Activated CD8-positive, alpha-beta memory T cell treated with anti-CD3 and anti-CD28 coated beads for 48 hours (primary cell): Measurements from ENCODE around the gene TMEM30B.

Experiments
- DNase-seq, 3 experiments: peaks; one replicate each; pipeline ENCODE4 v3.0.0-alpha.2; 2020; ENCODE audit warnings: low read depth in 2 of 3, low spot score in 2 of 3

Gene TMEM30B

DNA sequence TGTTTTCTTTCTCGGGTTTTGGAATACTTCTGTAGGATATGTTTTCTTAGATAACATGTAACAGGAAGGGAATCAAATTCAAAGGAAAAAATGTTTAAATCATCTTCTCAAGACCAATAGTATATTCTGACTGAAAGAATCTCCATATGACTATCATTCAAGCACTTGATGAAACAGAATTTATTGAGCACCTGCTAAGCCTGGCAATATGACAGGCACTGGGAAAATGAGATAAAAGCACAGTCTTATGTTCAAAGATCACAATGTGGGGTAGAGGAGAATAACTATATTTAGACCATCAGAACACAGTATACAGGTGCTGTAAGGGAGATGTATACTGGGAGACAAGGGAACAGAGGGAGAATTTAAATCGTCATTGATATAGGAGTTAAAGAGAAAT, 19.1 kb upstream of the TMEM30B start:
- DNase-seq, result no peak

GRCh38 chr14:61298824-61299223, 17.7 kb upstream of the TMEM30B start:
- DNase-seq, result no peak

- DNase-seq, result no peak
These were observed 16.4 kb upstream of the TMEM30B start for GRCh38 chr14:61297581-61297980.

DNA sequence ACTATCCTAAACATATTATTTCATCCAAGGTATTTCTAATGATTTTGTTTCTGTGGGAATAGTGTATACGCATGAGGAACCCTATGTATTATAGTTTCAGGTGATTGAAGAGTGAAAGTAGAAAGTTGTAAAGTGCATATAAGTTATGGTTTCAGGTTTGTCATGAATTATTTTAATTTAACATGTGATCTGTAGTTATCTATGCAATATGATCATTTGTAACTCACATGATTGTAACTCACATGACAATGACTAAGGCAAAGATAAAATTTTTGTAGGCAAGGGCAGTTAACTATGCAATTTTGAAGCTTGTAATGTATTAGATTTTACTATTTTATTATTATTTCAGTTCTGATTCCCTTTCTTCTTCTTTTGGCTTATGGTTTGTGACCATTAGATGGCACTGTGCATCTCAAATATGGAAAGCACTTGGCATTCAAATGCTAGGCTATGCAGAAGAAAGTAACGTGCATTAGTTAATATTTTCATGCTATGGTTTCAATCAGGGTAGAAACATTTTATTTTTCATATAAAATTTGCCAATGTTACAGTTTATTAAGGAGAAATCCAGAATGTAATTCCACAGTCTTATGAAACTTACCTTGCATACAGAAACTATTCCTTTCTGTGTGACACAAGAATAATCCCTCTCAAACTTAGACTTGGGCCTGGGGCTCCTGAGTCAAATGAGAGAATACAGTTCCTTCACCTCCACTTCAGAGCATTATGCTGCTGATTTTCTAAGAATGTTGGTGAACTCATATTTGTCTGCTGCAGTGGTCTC, 15.8 kb upstream of the TMEM30B start:
- no peak for DNase-seq

DNA sequence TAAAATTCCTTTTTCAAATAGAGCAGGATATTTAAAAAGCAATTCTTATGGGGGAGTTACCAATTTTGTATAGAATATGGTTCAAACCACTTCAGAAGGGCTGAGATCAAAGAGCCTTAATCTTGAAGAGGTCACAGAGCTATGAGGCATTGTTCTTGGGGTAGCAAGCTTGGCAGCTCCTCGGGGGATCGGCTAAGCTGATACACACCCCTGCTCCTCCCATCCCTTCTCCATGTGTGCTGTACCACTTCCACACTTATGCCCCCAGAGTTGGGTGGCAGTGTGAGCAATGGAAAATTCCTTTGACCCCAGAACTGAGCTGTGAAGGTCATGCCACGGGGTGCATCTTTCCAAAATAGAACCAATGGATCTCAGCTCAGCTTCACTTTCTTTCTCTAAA, 15.0 kb upstream of the TMEM30B start:
- DNase-seq, result no peak

DNA sequence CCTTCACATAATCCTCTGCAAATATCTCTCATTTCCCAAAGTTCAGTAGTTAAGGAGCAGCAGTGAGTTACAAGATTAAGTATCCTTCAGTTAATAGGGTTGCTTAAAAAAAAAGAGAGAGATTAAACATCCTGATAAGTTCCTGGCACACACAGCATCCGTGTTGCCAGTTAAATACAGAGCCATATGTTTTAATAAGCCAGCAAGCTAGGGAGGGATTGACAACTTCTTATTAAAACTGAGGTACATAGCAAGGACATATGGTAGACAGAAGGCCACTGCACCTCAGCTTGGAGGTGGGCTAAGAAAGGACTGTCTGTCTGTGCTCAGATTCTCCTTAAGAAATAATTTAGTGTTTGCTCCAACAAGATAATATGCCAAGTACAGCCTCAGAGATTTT, 9.6 kb upstream of the TMEM30B start:
- DNase-seq, result no peak

DNA sequence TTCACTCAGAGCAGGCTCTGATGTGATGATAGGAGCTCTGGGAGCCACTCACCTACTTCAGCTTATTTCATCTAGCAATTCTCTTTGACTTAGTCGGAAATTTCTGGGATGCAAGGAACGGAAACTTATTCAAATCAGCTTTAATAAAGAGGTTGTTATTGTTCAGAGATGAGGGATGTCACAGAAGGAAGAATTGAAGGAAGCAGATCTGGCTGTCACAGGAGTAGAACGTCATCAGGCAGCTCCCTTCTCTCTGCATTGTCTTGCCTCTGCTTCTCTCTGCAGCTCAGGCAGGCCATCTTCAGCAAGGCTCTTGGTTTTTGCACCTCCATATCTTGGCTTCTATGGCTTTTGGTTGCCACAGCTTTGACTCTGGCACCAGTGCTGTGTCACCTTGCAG, 7.6 kb upstream of the TMEM30B start:
- no peak for DNase-seq

DNA sequence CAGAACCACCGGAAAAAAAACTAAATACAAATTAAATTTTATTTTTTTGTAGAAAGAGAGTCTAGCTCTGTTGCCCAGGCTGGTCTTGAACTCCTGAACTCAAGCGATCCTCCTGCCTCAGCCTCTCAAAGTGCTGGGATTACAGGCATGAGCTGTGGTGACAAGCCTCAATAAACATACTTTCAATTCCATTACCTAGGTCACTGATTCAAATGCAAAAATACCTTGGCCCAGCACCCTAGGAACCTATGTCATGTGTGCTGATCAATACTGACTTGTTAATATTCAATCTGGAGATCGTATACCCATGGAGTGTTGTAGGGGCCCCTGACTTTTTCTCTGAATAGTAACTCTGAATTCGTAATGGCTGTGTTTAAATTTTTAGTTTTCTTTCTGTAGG, 7.1 kb upstream of the TMEM30B start:
- DNase-seq, result no peak

- no peak for DNase-seq
These were observed 6.1 kb upstream of the TMEM30B start for GRCh38 chr14:61287196-61287595.

GRCh38 chr14:61285364-61285763, 4.2 kb upstream of the TMEM30B start:
- no peak for DNase-seq

- DNase-seq, result no peak
These were observed 2.9 kb upstream of the TMEM30B start for GRCh38 chr14:61284001-61284400.

DNA sequence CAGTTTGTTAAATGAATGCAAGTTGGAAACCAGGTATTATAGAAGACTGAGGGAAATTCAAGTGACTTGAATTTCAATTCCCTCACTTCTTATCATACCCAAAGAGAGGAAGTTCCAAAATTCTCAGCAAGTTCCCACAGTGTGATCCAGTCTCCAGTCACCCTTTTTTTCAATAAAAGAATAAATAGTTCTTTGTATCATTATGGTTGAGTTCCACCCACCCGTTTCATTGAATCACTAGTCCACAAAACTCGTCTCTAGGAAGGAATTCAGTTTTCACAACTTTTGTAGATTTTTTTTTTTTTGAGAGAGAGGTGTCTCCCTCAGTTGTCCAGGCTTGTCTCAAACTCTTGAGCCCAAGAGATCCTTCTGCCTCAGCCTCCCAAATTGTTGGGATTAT, 1.6 kb upstream of the TMEM30B start:
- no peak for DNase-seq

GRCh38 chr14:61281948-61282275, 774 bp upstream of the TMEM30B start:
- no peak for DNase-seq

- peak; percentile 57 to 72 (median 60) for DNase-seq
These were observed 482 bp downstream of the TMEM30B start for GRCh38 chr14:61280526-61281185.

DNA sequence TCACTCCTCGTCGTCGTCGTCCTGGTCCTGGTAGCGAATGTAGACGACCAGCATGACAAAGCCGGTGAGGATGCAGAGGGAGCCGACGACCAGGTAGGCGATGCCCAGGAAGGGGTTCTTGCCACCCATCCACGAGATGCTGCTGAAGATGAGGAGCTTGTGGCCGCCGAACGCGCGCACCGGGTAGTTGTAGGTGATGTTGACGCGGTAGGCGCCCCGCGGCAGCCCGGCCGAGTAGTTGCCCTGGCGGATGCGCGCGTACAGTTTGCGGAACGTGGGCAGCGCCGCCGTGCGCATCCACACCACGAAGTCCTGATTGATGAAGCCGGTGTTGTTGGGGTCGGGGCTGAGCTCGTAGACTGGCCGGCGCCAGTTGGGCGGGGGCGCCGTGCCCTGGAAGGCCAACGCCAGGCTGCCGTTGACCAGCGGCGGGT, 1.0 kb downstream of the TMEM30B start:
- DNase-seq, result no peak

DNA sequence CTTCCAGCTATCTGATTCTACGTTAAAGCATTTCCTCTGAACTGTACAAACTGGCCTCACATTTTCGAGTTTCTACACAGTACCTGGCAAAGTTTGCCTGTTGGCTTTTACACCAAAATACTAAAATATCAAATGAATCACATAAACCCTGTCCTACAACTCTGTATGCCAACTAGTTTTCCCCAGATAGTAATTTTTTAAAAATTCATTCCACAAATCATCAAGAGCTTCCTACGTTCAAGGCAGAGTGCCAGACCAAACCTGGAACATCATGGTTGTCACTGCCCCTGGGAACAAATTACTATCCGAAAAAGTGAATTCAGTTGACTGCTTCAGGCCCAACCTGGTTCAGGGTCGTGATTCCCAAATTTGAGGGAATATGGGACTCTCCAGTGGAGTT, 2.1 kb downstream of the TMEM30B start:
- no peak for DNase-seq

GRCh38 chr14:61277784-61278183, 3.4 kb downstream of the TMEM30B start:
- no peak for DNase-seq

- no peak for DNase-seq
These were observed 3.9 kb downstream of the TMEM30B start for GRCh38 chr14:61277232-61277631.

GRCh38 chr14:61271552-61271951, 9.6 kb downstream of the TMEM30B start:
- no peak for DNase-seq

DNA sequence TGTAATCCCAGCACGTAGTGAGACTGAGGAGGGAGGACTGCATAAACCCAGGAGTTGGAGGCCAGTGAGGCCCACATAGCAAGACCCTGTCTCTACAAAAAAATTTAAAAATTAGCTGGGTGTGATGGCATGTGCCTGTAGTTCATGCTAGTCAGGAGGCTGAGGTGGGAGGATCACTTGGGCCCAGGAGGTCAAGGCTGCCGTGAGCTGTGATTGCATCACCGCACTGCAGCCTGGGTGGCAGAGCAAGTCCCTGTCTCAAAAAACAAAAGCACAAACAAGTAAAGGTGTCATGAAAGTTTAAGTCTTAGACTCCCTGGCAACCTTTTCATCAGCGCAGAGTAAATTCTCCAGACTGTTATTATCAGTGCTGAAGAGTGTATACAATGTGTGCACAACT, 10.4 kb downstream of the TMEM30B start:
- no peak for DNase-seq

DNA sequence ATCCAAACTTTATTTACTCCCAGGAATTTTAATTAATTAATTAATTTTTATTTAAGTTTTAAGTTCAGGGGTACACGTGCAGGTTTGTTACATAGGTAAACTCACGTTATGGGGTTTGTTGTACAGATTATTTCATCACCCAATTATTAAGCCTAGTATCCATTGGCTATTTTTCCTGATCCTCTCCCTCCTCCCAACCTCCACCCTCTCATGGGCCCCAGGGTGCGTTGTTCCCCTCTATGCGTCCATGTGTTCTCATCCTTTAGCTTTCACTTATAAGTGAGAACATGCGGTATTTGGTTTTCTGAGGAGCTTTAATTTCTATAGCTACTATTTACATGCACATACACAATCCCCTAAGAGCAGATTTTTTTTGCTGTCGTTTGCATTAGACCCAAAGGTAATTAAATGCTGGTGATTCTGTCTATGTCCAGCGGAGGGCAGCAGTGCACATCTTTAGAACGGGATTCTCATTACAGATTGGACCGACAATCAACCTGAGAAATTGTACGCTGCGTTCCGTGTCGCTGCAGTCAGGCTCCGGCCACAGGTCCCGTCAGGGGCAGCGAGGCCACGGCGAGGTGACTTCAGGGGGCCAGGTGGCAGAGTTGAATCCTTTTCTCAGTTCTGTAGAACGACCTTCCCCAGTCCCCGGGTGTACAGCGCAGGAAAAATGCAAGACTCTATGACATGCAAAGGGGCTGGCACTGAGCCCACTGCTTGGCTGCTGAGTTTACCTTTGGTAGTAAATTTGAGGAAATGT, 11.6 kb downstream of the TMEM30B start:
- peak; percentile 29 to 46 (median 38) for DNase-seq

- DNase-seq, result no peak
These were observed 12.3 kb downstream of the TMEM30B start for GRCh38 chr14:61268812-61269211.
